Measurements from ENCODE around the gene COL23A1. TPM values are rescaled to one million over a fixed set of nuclear protein-coding genes. Genes with fewer than 3 reads are reported as not detected.
"Not testable (repeated sequence)": the region's sequence is repeated elsewhere in the genome, so short reads cannot be mapped to it uniquely, and the experiment has no call there.

COL23A1 gene
- total RNA-seq, 2 donors from 2014 or later = 2.0 to 3.0 TPM

GRCh38 chr5:178265746-178266145 lies 324.4 kb downstream of the COL23A1 start:
- DNase-seq (ENCODE audit: low spot score) = no peak
- intact Hi-C loops (cut with DNase I) = no loop called here

- intact Hi-C loops (cut with DNase I) = no loop called here
- no peak for DNase-seq (ENCODE audit: low spot score)
These were observed 326.1 kb downstream of the COL23A1 start for GRCh38 chr5:178264044-178264443.

GRCh38 chr5:178261666-178262600 lies 328.3 kb downstream of the COL23A1 start:
- intact Hi-C loops (cut with DNase I) = no loop called here
- no peak for DNase-seq (ENCODE audit: low spot score)

- intact Hi-C loops (cut with DNase I) = no loop called here
- no peak for DNase-seq (ENCODE audit: low spot score)
These were observed 330.3 kb downstream of the COL23A1 start for GRCh38 chr5:178259623-178260536.

GRCh38 chr5:178257650-178258049 lies 332.5 kb downstream of the COL23A1 start:
- no peak for DNase-seq (ENCODE audit: low spot score)
- intact Hi-C loops (cut with DNase I) = no loop called here

GRCh38 chr5:178256746-178257145 lies 333.4 kb downstream of the COL23A1 start:
- DNase-seq (ENCODE audit: low spot score) = no peak
- intact Hi-C loops (cut with DNase I) = no loop called here

- DNase-seq (ENCODE audit: low spot score); intact Hi-C loops (cut with DNase I): not testable (repeated sequence)
These were observed 336.6 kb downstream of the COL23A1 start for GRCh38 chr5:178253632-178254031.

- DNase-seq (ENCODE audit: low spot score) = no peak
These were observed 337.9 kb downstream of the COL23A1 start for GRCh38 chr5:178252258-178252657.

GRCh38 chr5:178250263-178250662 lies 339.9 kb downstream of the COL23A1 start:
- intact Hi-C loops (cut with DNase I) = no loop called here

More at GRCh38 chr5:178252258-178252657, 337.9 kb downstream of the COL23A1 start:
- intact Hi-C loops (cut with DNase I) = no loop called here

GRCh38 chr5:178249191-178249989 lies 340.8 kb downstream of the COL23A1 start:
- intact Hi-C loops (cut with DNase I) = no loop called here
- DNase-seq (ENCODE audit: low spot score) = no peak

More at GRCh38 chr5:178250263-178250662, 339.9 kb downstream of the COL23A1 start:
- no peak for DNase-seq (ENCODE audit: low spot score)

GRCh38 chr5:178248750-178249149 lies 341.4 kb downstream of the COL23A1 start:
- intact Hi-C loops (cut with DNase I) = no loop called here
- no peak for DNase-seq (ENCODE audit: low spot score)

- intact Hi-C loops (cut with DNase I) = no loop called here
- no peak for DNase-seq (ENCODE audit: low spot score)
These were observed 342.4 kb downstream of the COL23A1 start for GRCh38 chr5:178247481-178248456.

- DNase-seq (ENCODE audit: low spot score) = no peak
- intact Hi-C loops (cut with DNase I) = no loop called here
These were observed 343.4 kb downstream of the COL23A1 start for GRCh38 chr5:178246624-178247279.

- intact Hi-C loops (cut with DNase I) = no loop called here
- DNase-seq (ENCODE audit: low spot score) = no peak
These were observed 344.8 kb downstream of the COL23A1 start for GRCh38 chr5:178245389-178245788.

- intact Hi-C loops (cut with DNase I) = no loop called here
- DNase-seq (ENCODE audit: low spot score) = no peak
These were observed 345.6 kb downstream of the COL23A1 start for GRCh38 chr5:178244576-178244975.

GRCh38 chr5:178242416-178242815 lies 347.8 kb downstream of the COL23A1 start:
- DNase-seq (ENCODE audit: low spot score) = no peak
- intact Hi-C loops (cut with DNase I) = no loop called here

GRCh38 chr5:178241688-178242231 lies 348.4 kb downstream of the COL23A1 start:
- intact Hi-C loops (cut with DNase I) = no loop called here
- no peak for DNase-seq (ENCODE audit: low spot score)
